Panc1 (cell line): Measurements from ENCODE around the gene CASR. TPM values are rescaled to one million over a fixed set of nuclear protein-coding genes. Genes with fewer than 3 reads are reported as not detected.
"Not testable (repeated sequence)": the region's sequence is repeated elsewhere in the genome, so short reads cannot be mapped to it uniquely, and the experiment has no call there.

Experiments
- ATAC-seq: fragments of 200-7000 bp; cut with Tn5 transposase; 2 replicates; pipeline ENCODE4 v1.9.1; 2020; ENCODE audit warnings: mild to moderate bottlenecking, moderate library complexity
- BruUV-seq: library from RNA; stranded (reverse); fragments of 400-500 nt; replicated peaks from 2 replicates; lab custom pipeline; 2021; lab: Mats Ljungman, UMichigan
- CTCF ChIA-PET: fragments of 300-600 bp; sonication (Branson Sonifier 250); formaldehyde crosslinking; loops from one replicate; lab custom pipeline; 2022; ENCODE audit warnings: antibody characterized with exemption; lab: Charles Lee
- POLR2A ChIA-PET: fragments of 300-600 bp; sonication (Branson Sonifier 250); formaldehyde crosslinking; loops from one replicate; lab custom pipeline; 2022; ENCODE audit warnings: antibody characterized with exemption; lab: Charles Lee
- DNase-seq: peaks from one replicate; pipeline ENCODE4 v3.0.0-alpha.2; 2010; ENCODE audit warnings: low read depth, low spot score
- H3K27ac ChIP-seq: 2 replicates; pipeline ENCODE4 v1.5.1; 2011; ENCODE audit warnings: mild to moderate bottlenecking, low read length, inconsistent platforms
- H3K27me3 ChIP-seq: fragments of 200-500 bp; sonication (Bioruptor generic); 2 replicates; pipeline ENCODE4 v1.6.0; 2014; ENCODE audit warnings: low read length, inconsistent platforms; ENCODE audit not compliant: control insufficient read depth, insufficient read depth
- H3K36me3 ChIP-seq: fragments of 200-500 bp; sonication (Bioruptor generic); 2 replicates; pipeline ENCODE4 v1.5.1; 2014; ENCODE audit warnings: inconsistent platforms, mild to moderate bottlenecking, low read length, moderate library complexity; ENCODE audit not compliant: control insufficient read depth, insufficient read depth
- H3K4me1 ChIP-seq: 2 replicates; pipeline ENCODE4 v1.5.1; 2011; ENCODE audit warnings: inconsistent platforms, mild to moderate bottlenecking, low read length, moderate library complexity; ENCODE audit not compliant: control insufficient read depth, insufficient read depth
- H3K4me3 ChIP-seq, 2 experiments: 2 replicates each; pipeline ENCODE4 v1.5.1; 2011 to 2012; ENCODE audit warnings: low read depth in 2 of 2, low read length in 2 of 2, mild to moderate bottlenecking in 2 of 2, inconsistent platforms in 1 of 2, moderate library complexity in 1 of 2
- H3K9me3 ChIP-seq: fragments of 200-500 bp; sonication (Bioruptor generic); 2 replicates; pipeline ENCODE4 v1.5.1; 2014; ENCODE audit warnings: low read depth, mild to moderate bottlenecking, inconsistent platforms, low read length, moderate library complexity; ENCODE audit not compliant: control insufficient read depth, insufficient read depth
- POLR2AphosphoS5 ChIP-seq: IDR thresholded peaks from 2 replicates; pipeline ENCODE4 v1.6.1; 2012; ENCODE audit warnings: mild to moderate bottlenecking, low read depth, low read length, moderate library complexity
- SIN3A ChIP-seq: IDR thresholded peaks from 2 replicates; pipeline ENCODE4 v1.6.1; 2012; ENCODE audit warnings: low read depth, mild to moderate bottlenecking, low read length, moderate library complexity, borderline replicate concordance; ENCODE audit not compliant: insufficient read depth
- TCF7L2 ChIP-seq: IDR thresholded peaks from 2 replicates; pipeline ENCODE4 v1.6.1; 2011; ENCODE audit warnings: mild to moderate bottlenecking, low read depth, low read length, inconsistent platforms
- in situ Hi-C: cut with HindIII; loops from 2 replicates; pipeline ENCODE4 v1.10.0; 2016; ENCODE audit warnings: low sequenced_read_pairs, low pct_unique_long_range_greater_than_20kb
- intact Hi-C: fragments of 100-400 bp; cut with micrococcal nuclease; formaldehyde crosslinking; loops from one replicate; pipeline ENCODE4 v1.10.0; 2022; ENCODE audit not compliant: unreplicated experiment
- total RNA-seq: library from RNA; stranded (reverse); gene quantifications from one replicate; pipeline ENCODE4 v1.2.1, GENCODE V29; 2021; ENCODE audit not compliant: unreplicated experiment
- TF ChIP-seq, protein P1 (sequence below), 2 experiments: IDR thresholded peaks; 2 replicates each; pipeline ENCODE4 v1.6.1; 2011 to 2012; ENCODE audit warnings: low read depth in 2 of 2, control low read depth in 1 of 2, low read length in 1 of 2, mild to moderate bottlenecking in 1 of 2, moderate library complexity in 1 of 2; ENCODE audit not compliant: insufficient read depth in 1 of 2
- TF ChIP-seq, protein P2 (sequence below): fragments of 450-650 bp; IDR thresholded peaks from 2 replicates; pipeline ENCODE4 v1.5.1; 2017; ENCODE audit warnings: mild to moderate bottlenecking

The CASR gene
- total RNA-seq, 1 experiment from 2014 or later, result not detected

DNA sequence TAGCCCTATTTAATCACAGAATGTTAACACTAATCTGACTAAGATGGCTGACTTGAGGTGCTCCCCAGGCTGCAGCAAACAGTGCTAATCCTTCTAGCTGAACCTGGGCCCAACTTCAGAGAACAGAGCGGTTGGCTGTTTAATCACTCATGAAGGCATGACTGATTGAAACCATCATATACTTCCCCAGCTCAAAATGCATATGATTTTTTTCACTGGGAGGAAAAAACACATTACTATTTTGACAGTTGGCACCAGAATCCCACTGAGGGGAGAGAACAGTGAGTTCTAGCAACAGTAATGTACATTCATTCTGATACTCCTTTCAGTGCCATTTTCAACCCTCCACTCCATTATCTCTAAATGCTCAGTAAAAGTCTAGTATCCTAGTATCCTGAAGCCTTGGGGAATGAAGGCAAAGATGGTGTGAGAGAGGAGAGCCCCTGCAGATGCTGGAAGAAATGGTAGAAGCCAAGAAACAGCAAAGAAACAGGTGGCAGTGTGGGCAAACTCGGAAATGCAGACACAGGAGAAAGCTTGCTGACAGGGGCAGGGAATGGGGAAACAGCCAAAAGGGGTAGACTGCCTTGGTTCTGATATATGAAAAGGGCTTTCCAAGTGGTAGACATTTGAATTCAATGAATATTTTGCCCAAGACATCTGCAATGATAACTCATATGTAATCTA is 34.4 kb upstream of the CASR start:
- no peaks in the 10 kb centered on the region for H3K27me3 ChIP-seq
- POLR2A ChIA-PET, result no interaction called here
- H3K4me3 ChIP-seq, result no peak overlapping the region
- DNase-seq (no peak), ATAC-seq (no peak)
- H3K4me1 ChIP-seq, result no peaks in the 10 kb centered on the region
- TF ChIP-seq TCF7L2 (no peak), POLR2AphosphoS5 (no peak), SIN3A (no peak)
- TF ChIP-seq, protein P1, sequence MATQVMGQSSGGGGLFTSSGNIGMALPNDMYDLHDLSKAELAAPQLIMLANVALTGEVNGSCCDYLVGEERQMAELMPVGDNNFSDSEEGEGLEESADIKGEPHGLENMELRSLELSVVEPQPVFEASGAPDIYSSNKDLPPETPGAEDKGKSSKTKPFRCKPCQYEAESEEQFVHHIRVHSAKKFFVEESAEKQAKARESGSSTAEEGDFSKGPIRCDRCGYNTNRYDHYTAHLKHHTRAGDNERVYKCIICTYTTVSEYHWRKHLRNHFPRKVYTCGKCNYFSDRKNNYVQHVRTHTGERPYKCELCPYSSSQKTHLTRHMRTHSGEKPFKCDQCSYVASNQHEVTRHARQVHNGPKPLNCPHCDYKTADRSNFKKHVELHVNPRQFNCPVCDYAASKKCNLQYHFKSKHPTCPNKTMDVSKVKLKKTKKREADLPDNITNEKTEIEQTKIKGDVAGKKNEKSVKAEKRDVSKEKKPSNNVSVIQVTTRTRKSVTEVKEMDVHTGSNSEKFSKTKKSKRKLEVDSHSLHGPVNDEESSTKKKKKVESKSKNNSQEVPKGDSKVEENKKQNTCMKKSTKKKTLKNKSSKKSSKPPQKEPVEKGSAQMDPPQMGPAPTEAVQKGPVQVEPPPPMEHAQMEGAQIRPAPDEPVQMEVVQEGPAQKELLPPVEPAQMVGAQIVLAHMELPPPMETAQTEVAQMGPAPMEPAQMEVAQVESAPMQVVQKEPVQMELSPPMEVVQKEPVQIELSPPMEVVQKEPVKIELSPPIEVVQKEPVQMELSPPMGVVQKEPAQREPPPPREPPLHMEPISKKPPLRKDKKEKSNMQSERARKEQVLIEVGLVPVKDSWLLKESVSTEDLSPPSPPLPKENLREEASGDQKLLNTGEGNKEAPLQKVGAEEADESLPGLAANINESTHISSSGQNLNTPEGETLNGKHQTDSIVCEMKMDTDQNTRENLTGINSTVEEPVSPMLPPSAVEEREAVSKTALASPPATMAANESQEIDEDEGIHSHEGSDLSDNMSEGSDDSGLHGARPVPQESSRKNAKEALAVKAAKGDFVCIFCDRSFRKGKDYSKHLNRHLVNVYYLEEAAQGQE (IDR thresholded peaks at IDR 0.05; ENCODE audit: insufficient read depth in 1 of 2, low read depth in 2 of 2, low read length in 1 of 2), result no peak
- TF ChIP-seq, protein P2, sequence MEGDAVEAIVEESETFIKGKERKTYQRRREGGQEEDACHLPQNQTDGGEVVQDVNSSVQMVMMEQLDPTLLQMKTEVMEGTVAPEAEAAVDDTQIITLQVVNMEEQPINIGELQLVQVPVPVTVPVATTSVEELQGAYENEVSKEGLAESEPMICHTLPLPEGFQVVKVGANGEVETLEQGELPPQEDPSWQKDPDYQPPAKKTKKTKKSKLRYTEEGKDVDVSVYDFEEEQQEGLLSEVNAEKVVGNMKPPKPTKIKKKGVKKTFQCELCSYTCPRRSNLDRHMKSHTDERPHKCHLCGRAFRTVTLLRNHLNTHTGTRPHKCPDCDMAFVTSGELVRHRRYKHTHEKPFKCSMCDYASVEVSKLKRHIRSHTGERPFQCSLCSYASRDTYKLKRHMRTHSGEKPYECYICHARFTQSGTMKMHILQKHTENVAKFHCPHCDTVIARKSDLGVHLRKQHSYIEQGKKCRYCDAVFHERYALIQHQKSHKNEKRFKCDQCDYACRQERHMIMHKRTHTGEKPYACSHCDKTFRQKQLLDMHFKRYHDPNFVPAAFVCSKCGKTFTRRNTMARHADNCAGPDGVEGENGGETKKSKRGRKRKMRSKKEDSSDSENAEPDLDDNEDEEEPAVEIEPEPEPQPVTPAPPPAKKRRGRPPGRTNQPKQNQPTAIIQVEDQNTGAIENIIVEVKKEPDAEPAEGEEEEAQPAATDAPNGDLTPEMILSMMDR, result no peak
- no peak overlapping the region for H3K27ac ChIP-seq
- CTCF ChIA-PET, result no interaction called here
- no peaks in the 10 kb centered on the region; the same call in 1 of the 2 replicates for H3K9me3 ChIP-seq
- in situ Hi-C loops (no loop called here), intact Hi-C loops (no loop called here)
- no peaks in the 10 kb centered on the region for H3K36me3 ChIP-seq
- no TSS peak for BruUV-seq

DNA sequence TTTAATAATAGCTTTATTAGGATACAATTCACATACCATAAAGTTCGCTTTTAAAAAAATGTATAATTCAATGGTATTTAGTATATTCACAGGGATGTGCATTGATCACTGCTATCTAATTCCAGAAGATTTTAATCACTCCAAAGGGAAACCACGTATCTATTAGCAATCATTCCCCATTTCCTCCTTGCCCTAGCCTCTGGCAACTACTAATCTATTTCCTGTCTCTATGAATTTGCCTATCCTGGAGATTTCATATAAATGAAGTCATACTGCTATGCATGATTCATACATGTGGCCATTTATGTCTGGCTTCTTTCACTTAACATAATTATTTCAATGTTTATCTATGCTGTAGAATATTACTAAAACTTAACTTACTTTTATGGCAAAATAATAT is 32.0 kb upstream of the CASR start:
- H3K27ac ChIP-seq, result no peak overlapping the region
- BruUV-seq, result no TSS peak
- POLR2A ChIA-PET, result no interaction called here
- TF ChIP-seq POLR2AphosphoS5 (no peak), TCF7L2 (no peak), SIN3A (no peak)
- TF ChIP-seq, protein P1 (IDR thresholded peaks at IDR 0.05; ENCODE audit: insufficient read depth in 1 of 2, low read depth in 2 of 2, low read length in 1 of 2), result no peak
- TF ChIP-seq, protein P2, result no peak
- ATAC-seq, result no peak
- intact Hi-C loops, result no loop called here
- in situ Hi-C loops, result no loop called here
- peaks cover 3% of the 10 kb centered on the region; the same call in 1 of the 2 replicates for H3K9me3 ChIP-seq
- DNase-seq, result no peak
- H3K36me3 ChIP-seq, result no peaks in the 10 kb centered on the region
- no peaks in the 10 kb centered on the region for H3K4me1 ChIP-seq
- CTCF ChIA-PET, result no interaction called here
- H3K4me3 ChIP-seq, result no peak overlapping the region
- no peaks in the 10 kb centered on the region for H3K27me3 ChIP-seq

DNA sequence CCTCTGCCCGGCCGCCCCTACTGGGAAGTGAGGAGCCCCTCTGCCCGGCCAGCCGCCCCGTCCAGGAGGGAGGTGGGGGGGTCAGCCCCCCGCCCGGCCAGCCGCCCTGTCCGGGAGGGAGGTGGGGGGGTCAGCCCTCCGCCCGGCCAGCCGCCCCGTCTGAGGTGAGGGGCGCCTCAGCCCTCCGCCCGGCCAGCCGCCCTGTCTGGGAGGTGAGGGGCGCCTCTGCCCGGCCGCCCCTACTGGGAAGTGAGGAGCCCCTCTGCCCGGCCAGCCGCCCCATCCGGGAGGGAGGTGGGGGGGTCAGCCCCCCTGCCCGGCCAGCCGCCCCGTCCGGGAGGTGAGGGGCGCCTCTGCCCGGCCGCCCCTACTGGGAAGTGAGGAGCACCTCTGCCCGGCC is 18.5 kb upstream of the CASR start:
- H3K36me3 ChIP-seq, H3K4me1 ChIP-seq, H3K9me3 ChIP-seq, H3K4me3 ChIP-seq, CTCF ChIA-PET, H3K27ac ChIP-seq, intact Hi-C loops, BruUV-seq, ATAC-seq, POLR2A ChIA-PET, DNase-seq, in situ Hi-C loops, H3K27me3 ChIP-seq: not testable (repeated sequence)
